ENCODE measurements around the gene RHNO1.
A peak's percentile ranks its signal among the peaks of the same experiment; 100 is the strongest.

RHNO1 gene

GRCh38 chr12:2851931-2852330, 25.1 kb upstream of the RHNO1 start:
- Histone ChIP-seq H3K79me2 (ENCODE audit: insufficient read depth, low read length) (no peaks in the 10 kb centered on the region), H4K20me1 (ENCODE audit: insufficient read depth, low read length) (no peaks in the 10 kb centered on the region), H2AFZ (ENCODE audit: low read length) (no peak overlapping the region), H3K4me1 (ENCODE audit: insufficient read depth, low read length, severe bottlenecking) (no peaks in the 10 kb centered on the region), H3K36me3 (ENCODE audit: insufficient read depth, low read length) (no peaks in the 10 kb centered on the region), H3K9me3 (ENCODE audit: low read length) (no peaks in the 10 kb centered on the region), H3K27me3 (ENCODE audit: insufficient read depth, low read length) (no peaks in the 10 kb centered on the region), H3F3A (ENCODE audit: insufficient read depth, low read length) (no peaks in the 10 kb centered on the region), H3K9ac (ENCODE audit: low read length) (no peak overlapping the region), H3K4me3 (ENCODE audit: low read depth, low read length, poor library complexity, severe bottlenecking) (no peak overlapping the region), H3K27ac (ENCODE audit: low read depth, low read length, poor library complexity, severe bottlenecking) (no peak overlapping the region), H3K4me2 (ENCODE audit: low read length) (no peak overlapping the region), H3K9me2 (ENCODE audit: low read depth, low read length) (no peaks in the 10 kb centered on the region)
- TF ChIP-seq CTCF (IDR thresholded peaks at IDR 0.05; ENCODE audit: low read length), result no peak
- TF ChIP-seq EZH2 (IDR thresholded peaks at IDR 0.05; ENCODE audit: borderline replicate concordance, low read length), result no peak

GRCh38 chr12:2853626-2854025, 23.4 kb upstream of the RHNO1 start:
- H2AFZ ChIP-seq (ENCODE audit: low read length), result no peak overlapping the region
- H3K4me1 ChIP-seq (ENCODE audit: insufficient read depth, low read length, severe bottlenecking), result no peaks in the 10 kb centered on the region
- no peak overlapping the region for H3K4me3 ChIP-seq (ENCODE audit: low read depth, low read length, poor library complexity, severe bottlenecking)
- no peak overlapping the region for H3K9ac ChIP-seq (ENCODE audit: low read length)
- H3K4me2 ChIP-seq (ENCODE audit: low read length), result no peak overlapping the region
- H3K79me2 ChIP-seq (ENCODE audit: insufficient read depth, low read length), result no peaks in the 10 kb centered on the region
- peak; percentile 77 for TF ChIP-seq CTCF (IDR thresholded peaks at IDR 0.05; ENCODE audit: low read length)
- no peak for TF ChIP-seq EZH2 (IDR thresholded peaks at IDR 0.05; ENCODE audit: borderline replicate concordance, low read length)
- H3K9me3 ChIP-seq (ENCODE audit: low read length), result no peaks in the 10 kb centered on the region
- H3F3A ChIP-seq (ENCODE audit: insufficient read depth, low read length), result no peaks in the 10 kb centered on the region
- no peaks in the 10 kb centered on the region for H3K9me2 ChIP-seq (ENCODE audit: low read depth, low read length)
- H4K20me1 ChIP-seq (ENCODE audit: insufficient read depth, low read length), result no peaks in the 10 kb centered on the region
- H3K27ac ChIP-seq (ENCODE audit: low read depth, low read length, poor library complexity, severe bottlenecking), result no peak overlapping the region
- peaks cover 10% of the 10 kb centered on the region for H3K36me3 ChIP-seq (ENCODE audit: insufficient read depth, low read length)
- no peaks in the 10 kb centered on the region for H3K27me3 ChIP-seq (ENCODE audit: insufficient read depth, low read length)

DNA sequence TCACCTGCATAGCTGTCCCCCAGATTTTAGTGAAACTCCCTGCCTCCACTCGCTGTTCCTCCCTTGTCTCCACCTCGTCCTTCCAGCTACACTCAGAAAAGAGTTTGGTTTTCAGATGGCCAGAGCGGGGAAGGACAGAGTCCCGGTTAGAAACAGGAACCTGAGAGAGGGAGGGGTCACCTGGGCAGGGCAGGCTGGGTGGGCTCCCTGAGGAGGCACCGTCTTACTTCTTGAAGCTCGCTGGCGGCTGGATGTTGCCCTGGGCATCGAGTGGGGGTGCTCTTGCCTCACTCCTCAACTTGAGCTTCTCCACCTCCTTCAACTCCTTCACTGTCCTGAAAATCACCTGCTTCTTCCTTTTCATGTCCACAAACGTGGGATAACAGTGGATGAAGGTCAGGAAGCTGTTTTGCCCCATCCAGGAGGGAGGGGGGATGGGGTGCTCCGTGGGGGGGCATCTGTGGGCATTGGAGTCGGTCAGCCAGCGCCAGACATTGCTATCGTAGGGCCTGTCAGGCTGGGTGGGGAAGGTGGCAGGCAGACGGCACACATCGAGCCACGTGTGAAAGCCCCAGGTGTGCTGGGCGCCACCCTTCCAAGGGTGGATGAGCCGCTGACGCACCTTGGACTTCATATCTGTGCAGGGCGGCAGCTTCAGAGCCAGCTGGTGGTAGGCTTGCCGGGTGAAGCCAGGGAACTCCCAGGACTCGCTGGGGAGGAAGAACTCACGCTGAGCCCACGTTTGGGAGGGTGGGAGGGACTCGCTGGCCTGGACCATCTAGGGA, 22.2 kb upstream of the RHNO1 start:
- H3K27me3 ChIP-seq (ENCODE audit: insufficient read depth, low read length), result no peaks in the 10 kb centered on the region
- no peaks in the 10 kb centered on the region for H3K79me2 ChIP-seq (ENCODE audit: insufficient read depth, low read length)
- no peak overlapping the region for H3K27ac ChIP-seq (ENCODE audit: low read depth, low read length, poor library complexity, severe bottlenecking)
- H3K9me3 ChIP-seq (ENCODE audit: low read length), result no peaks in the 10 kb centered on the region
- no peaks in the 10 kb centered on the region for H3F3A ChIP-seq (ENCODE audit: insufficient read depth, low read length)
- no peaks in the 10 kb centered on the region for H4K20me1 ChIP-seq (ENCODE audit: insufficient read depth, low read length)
- peaks cover 22% of the 10 kb centered on the region for H3K36me3 ChIP-seq (ENCODE audit: insufficient read depth, low read length)
- TF ChIP-seq CTCF (IDR thresholded peaks at IDR 0.05; ENCODE audit: low read length) (no peak), EZH2 (IDR thresholded peaks at IDR 0.05; ENCODE audit: borderline replicate concordance, low read length) (no peak)
- no peaks in the 10 kb centered on the region for H3K4me1 ChIP-seq (ENCODE audit: insufficient read depth, low read length, severe bottlenecking)
- no peak overlapping the region for H3K9ac ChIP-seq (ENCODE audit: low read length)
- no peaks in the 10 kb centered on the region for H3K9me2 ChIP-seq (ENCODE audit: low read depth, low read length)
- H3K4me2 ChIP-seq (ENCODE audit: low read length), result no peak overlapping the region
- no peak overlapping the region for H3K4me3 ChIP-seq (ENCODE audit: low read depth, low read length, poor library complexity, severe bottlenecking)
- H2AFZ ChIP-seq (ENCODE audit: low read length), result no peak overlapping the region

Measured in OCI-LY1 (cell line).